Loucy (cell line): Measurements from ENCODE around the gene DOP1A.

ENCODE experiments used
- EZH2phosphoT487 ChIP-seq: fragments of 200-600 bp; IDR thresholded peaks from 2 replicates; pipeline ENCODE4 v1.6.1; 2018; ENCODE audit warnings: antibody characterized with exemption, mild to moderate bottlenecking, moderate library complexity, borderline replicate concordance
- TF ChIP-seq, protein P1 (sequence below): fragments of 200-600 bp; sonication (generic); conservative IDR thresholded peaks from 2 replicates; pipeline ENCODE4 v1.5.1; 2014; ENCODE audit warnings: mild to moderate bottlenecking, antibody characterized with exemption, low read length

DNA sequence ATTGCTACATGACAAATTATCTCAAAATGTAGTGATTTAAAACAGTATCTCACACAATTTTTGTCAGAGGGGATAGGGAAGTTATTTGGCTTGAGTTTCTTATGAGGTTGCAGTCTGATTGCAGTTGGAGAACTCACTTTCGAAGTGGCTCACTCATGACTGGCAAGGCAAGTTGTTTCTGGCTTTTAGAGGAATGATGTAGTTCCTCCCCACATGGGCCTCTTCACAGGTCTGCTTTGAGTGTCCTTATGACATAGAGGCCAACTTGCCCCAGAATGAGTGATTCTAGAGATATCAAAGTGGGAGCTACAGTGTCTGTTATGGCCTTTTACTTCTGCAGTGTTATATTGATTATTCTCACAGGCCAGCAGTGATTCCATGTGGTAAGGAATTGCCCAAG, 6.1 kb downstream of the DOP1A start:
- TF ChIP-seq, protein P1, sequence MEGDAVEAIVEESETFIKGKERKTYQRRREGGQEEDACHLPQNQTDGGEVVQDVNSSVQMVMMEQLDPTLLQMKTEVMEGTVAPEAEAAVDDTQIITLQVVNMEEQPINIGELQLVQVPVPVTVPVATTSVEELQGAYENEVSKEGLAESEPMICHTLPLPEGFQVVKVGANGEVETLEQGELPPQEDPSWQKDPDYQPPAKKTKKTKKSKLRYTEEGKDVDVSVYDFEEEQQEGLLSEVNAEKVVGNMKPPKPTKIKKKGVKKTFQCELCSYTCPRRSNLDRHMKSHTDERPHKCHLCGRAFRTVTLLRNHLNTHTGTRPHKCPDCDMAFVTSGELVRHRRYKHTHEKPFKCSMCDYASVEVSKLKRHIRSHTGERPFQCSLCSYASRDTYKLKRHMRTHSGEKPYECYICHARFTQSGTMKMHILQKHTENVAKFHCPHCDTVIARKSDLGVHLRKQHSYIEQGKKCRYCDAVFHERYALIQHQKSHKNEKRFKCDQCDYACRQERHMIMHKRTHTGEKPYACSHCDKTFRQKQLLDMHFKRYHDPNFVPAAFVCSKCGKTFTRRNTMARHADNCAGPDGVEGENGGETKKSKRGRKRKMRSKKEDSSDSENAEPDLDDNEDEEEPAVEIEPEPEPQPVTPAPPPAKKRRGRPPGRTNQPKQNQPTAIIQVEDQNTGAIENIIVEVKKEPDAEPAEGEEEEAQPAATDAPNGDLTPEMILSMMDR = no peak
- no peak for TF ChIP-seq EZH2phosphoT487
